Measurements from ENCODE around the gene ACTG2. TPM values are rescaled to one million over a fixed set of nuclear protein-coding genes. Genes with fewer than 3 reads are reported as not detected.

Gene ACTG2
- total and polyA plus RNA-seq, 10 of the 15 experiments (the other 5 are each of a cell fraction or from before 2014, with no cell fraction given), result 0.06 to 0.97 (median 0.12) TPM; not detected in 7

DNA sequence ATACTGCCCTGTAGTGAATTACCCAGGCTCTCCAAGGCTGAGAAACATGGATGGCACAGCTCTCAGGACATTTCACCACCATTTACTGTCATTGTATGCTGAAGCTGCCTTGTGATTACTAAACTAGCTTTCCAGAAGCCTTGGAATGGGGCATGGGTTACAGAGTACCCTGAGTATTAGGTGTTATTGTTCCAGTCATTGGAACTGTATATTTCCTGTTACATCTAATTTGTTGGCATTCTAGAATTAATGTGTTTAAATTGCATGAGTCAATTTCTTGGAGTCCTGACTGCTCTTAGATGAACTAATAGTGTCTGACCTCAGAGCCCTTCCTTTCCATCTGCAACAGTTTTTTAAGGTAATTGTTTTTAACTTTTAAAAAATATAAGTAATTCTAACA is 42.8 kb downstream of the ACTG2 start:
- in situ Hi-C loops (cut with MboI) (no loop called here), intact Hi-C loops (cut with micrococcal nuclease; ENCODE audit: unreplicated experiment) (no loop called here)
- ATAC-seq (no peak), FAIRE-seq (no peak), DNase-seq (ENCODE audit: low read depth, low spot score) (no peak)
- Histone ChIP-seq H3K9me3 (replicated peaks; ENCODE audit: control insufficient read depth, insufficient read depth, low read length) (no peaks in the 10 kb centered on the region), H3K36me3 (ENCODE audit: control insufficient read depth in 2 of 2, insufficient read depth in 2 of 2, low read length in 1 of 2) (peaks cover 0 to 15% of the 10 kb centered on the region in 2 experiments; a peak in 3 of 4 replicates), H3K4me3 (no peak overlapping the region), H3K27ac (ENCODE audit: control insufficient read depth, insufficient read depth) (no peak overlapping the region), H3K79me2 (ENCODE audit: control insufficient read depth, insufficient read depth, low read length) (peaks cover 60% of the 10 kb centered on the region), H3K4me2 (ENCODE audit: control insufficient read depth, insufficient read depth) (no peak overlapping the region), H3K4me1 (ENCODE audit: control insufficient read depth, insufficient read depth, low read length) (peaks cover 8% of the 10 kb centered on the region; the same call in 1 of the 2 replicates), H3K27me3 (replicated peaks in 1 of 2; ENCODE audit: control insufficient read depth in 2 of 2, insufficient read depth in 2 of 2, low read length in 1 of 2) (no peaks in the 10 kb centered on the region), H2AFZ (ENCODE audit: control insufficient read depth, low read depth, low read length) (no peak overlapping the region), H4K20me1 (ENCODE audit: control insufficient read depth, insufficient read depth) (no peaks in the 10 kb centered on the region), H3K9ac (ENCODE audit: control insufficient read depth, insufficient read depth, low read length) (no peak overlapping the region)
- SMC1A ChIA-PET (ENCODE audit: uncharacterized antibody, unreplicated experiment), result interaction anchor here (0.6 to 3.1 kb wide), 10 partner anchors 9 to 133 kb away, joined by 3 to 17 read pairs (median 3); partner anchors contain the start of gene DGUOK
- no peak for TF ChIP-seq HDGF (IDR thresholded peaks at IDR 0.05)
- TF ChIP-seq, protein P1, sequence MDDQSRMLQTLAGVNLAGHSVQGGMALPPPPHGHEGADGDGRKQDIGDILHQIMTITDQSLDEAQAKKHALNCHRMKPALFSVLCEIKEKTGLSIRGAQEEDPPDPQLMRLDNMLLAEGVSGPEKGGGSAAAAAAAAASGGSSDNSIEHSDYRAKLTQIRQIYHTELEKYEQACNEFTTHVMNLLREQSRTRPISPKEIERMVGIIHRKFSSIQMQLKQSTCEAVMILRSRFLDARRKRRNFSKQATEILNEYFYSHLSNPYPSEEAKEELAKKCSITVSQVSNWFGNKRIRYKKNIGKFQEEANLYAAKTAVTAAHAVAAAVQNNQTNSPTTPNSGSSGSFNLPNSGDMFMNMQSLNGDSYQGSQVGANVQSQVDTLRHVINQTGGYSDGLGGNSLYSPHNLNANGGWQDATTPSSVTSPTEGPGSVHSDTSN (IDR thresholded peaks at IDR 0.05; ENCODE audit: insufficient replicate concordance, low read depth, low read length), result no peak
- TF ChIP-seq, protein P2, sequence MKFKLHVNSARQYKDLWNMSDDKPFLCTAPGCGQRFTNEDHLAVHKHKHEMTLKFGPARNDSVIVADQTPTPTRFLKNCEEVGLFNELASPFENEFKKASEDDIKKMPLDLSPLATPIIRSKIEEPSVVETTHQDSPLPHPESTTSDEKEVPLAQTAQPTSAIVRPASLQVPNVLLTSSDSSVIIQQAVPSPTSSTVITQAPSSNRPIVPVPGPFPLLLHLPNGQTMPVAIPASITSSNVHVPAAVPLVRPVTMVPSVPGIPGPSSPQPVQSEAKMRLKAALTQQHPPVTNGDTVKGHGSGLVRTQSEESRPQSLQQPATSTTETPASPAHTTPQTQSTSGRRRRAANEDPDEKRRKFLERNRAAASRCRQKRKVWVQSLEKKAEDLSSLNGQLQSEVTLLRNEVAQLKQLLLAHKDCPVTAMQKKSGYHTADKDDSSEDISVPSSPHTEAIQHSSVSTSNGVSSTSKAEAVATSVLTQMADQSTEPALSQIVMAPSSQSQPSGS (IDR thresholded peaks at IDR 0.05; ENCODE audit: low read length), result no peak
- TF ChIP-seq, protein P3, sequence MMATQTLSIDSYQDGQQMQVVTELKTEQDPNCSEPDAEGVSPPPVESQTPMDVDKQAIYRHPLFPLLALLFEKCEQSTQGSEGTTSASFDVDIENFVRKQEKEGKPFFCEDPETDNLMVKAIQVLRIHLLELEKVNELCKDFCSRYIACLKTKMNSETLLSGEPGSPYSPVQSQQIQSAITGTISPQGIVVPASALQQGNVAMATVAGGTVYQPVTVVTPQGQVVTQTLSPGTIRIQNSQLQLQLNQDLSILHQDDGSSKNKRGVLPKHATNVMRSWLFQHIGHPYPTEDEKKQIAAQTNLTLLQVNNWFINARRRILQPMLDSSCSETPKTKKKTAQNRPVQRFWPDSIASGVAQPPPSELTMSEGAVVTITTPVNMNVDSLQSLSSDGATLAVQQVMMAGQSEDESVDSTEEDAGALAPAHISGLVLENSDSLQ (IDR thresholded peaks at IDR 0.05), result no peak
- no peak for TF ChIP-seq CBFB (IDR thresholded peaks at IDR 0.05; ENCODE audit: low read depth)
- no peak for TF ChIP-seq JUND (IDR thresholded peaks at IDR 0.05; ENCODE audit: low read depth, low read length)
- TF ChIP-seq, protein P4, sequence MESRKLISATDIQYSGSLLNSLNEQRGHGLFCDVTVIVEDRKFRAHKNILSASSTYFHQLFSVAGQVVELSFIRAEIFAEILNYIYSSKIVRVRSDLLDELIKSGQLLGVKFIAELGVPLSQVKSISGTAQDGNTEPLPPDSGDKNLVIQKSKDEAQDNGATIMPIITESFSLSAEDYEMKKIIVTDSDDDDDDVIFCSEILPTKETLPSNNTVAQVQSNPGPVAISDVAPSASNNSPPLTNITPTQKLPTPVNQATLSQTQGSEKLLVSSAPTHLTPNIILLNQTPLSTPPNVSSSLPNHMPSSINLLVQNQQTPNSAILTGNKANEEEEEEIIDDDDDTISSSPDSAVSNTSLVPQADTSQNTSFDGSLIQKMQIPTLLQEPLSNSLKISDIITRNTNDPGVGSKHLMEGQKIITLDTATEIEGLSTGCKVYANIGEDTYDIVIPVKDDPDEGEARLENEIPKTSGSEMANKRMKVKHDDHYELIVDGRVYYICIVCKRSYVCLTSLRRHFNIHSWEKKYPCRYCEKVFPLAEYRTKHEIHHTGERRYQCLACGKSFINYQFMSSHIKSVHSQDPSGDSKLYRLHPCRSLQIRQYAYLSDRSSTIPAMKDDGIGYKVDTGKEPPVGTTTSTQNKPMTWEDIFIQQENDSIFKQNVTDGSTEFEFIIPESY (IDR thresholded peaks at IDR 0.05), result no peak
- CTCF ChIA-PET, result interaction anchor here (0.6 to 1.5 kb wide), 5 partner anchors 8 to 215 kb away, joined by 3 to 6 read pairs (median 4); partner anchors contain the start of gene DGUOK
- RAD21 ChIA-PET (ENCODE audit: unreplicated experiment), result interaction anchor here (0.6 to 1.4 kb wide), 2 partner anchors 60 to 607 kb away, joined by 3 to 4 read pairs; no protein-coding TSS in a partner anchor
- BruUV-seq (replicated peaks), result no TSS peak
- POLR2A ChIA-PET, result interaction anchor here (1.3 kb wide), 1 partner anchor 10 kb away, joined by 6 read pairs; no protein-coding TSS in a partner anchor
